A549 treated with RU486 at 1 μM for 4 hours (cell line): ENCODE measurements around the gene SLC24A3. TPM values are rescaled to one million over a fixed set of nuclear protein-coding genes. Genes with fewer than 3 reads are reported as not detected.

Source experiments
- total RNA-seq: library from RNA; stranded (reverse); fragments of 200-300 nt; extraction: Qiagen RNA extraction; gene quantifications from 5 replicates; pipeline ENCODE4 v1.2.3, GENCODE V29; 2022; ENCODE audit warnings: low read depth

Gene SLC24A3
- total RNA-seq: 0.03 TPM in 2 of 5 replicates, not detected in the others

DNA sequence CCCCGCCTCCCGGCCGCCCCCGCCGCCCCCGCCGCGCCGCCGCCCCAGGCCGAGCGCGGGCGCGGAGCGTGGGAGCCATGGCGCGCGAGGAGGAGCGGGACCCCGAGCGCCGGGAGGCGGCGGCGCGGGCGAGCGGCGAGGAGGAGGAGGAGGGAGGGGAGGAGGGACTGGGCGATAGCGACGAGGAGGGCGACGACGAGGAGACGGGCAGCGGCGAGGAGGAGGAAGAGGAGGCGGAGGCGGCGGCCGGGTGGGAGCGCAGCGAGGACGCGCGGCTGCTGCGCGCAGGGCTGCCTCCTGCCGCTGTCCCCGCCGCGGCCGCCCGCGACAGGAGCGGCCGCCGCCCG, at the start of gene SLC24A3:
SLC24A3 (plus strand) TSS at position 174 of the 347 bp plus-strand sequence.

GRCh38 chr20:19758133-19758500, 545.7 kb downstream of the SLC24A3 start, which contains the start of gene RIN2:
RIN2 (plus strand) TSS chr20:19758258; CDS start chr20:19889602, 131,344 bp downstream.

